22Rv1 (cell line): ENCODE results near the gene CACNA2D4.

ENCODE experiments used
- CTCF ChIP-seq: fragments of 450-650 bp; IDR thresholded peaks from 2 replicates; pipeline ENCODE4 v1.5.1; 2017; ENCODE audit warnings: mild to moderate bottlenecking
- ZFX ChIP-seq: fragments of 450-650 bp; IDR thresholded peaks from 2 replicates; pipeline ENCODE4 v1.6.1; 2017; ENCODE audit warnings: antibody characterized with exemption, borderline replicate concordance

- no peak for TF ChIP-seq CTCF
- TF ChIP-seq ZFX, result no peak
These were observed 107.0 kb downstream of the CACNA2D4 start for GRCh38 chr12:1811281-1811947.
